GM18498 (cell line): Measurements from ENCODE around the gene NPM3.

Experiments used
- ATAC-seq: cut with Tn5 transposase; IDR thresholded peaks from one replicate; pipeline ENCODE4 v1.9.1; 2021; ENCODE audit warnings: mild to moderate bottlenecking, moderate library complexity; ENCODE audit not compliant: unreplicated experiment

NPM3 gene, protein sequence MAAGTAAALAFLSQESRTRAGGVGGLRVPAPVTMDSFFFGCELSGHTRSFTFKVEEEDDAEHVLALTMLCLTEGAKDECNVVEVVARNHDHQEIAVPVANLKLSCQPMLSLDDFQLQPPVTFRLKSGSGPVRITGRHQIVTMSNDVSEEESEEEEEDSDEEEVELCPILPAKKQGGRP

DNA sequence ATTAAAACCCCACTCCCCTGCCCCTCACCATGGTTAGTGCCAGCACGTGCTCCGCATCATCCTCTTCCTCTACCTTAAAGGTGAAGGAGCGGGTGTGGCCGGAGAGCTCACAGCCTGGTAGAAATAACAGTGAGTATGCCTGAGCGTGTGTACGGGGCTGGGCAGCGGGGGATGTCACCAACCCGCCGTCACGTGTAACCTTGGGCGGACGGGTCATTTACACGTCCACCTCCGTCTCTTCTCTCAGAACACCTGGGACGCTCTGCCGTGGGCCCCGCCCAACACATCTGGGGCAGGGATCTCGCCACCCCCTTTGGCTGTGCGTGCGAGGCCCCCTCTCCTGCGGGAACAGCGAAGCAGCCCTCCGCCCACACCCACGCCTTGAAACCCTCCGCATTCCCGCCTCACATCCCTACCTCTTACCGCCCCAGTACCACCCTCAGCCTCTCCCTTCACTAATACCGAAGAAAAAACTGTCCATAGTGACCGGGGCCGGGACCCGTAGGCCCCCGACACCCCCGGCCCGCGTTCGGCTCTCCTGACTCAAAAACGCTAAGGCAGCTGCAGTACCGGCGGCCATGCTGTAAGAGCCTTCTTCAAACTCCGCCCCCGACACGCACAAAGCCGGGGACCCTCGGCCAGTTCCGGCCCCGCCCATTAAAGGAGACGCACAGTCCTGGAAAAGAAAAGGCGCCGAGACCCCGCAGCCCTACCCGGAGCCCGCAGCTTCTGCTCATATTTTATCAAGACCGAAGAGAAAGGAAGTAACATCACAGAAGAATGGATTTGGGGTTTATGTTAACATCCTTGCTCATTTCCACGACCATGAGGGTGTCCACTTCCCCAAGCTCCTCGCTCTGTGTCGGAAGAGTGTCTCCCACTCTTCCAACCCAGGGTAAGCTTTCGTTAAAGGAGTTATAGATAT is at the start of gene NPM3:
Gene NPM3 (minus strand): TSS at position 636 of the 925 bp plus-strand sequence. CDS start 56 bp downstream, at position 580.
- ATAC-seq: peak; percentile 66

DNA sequence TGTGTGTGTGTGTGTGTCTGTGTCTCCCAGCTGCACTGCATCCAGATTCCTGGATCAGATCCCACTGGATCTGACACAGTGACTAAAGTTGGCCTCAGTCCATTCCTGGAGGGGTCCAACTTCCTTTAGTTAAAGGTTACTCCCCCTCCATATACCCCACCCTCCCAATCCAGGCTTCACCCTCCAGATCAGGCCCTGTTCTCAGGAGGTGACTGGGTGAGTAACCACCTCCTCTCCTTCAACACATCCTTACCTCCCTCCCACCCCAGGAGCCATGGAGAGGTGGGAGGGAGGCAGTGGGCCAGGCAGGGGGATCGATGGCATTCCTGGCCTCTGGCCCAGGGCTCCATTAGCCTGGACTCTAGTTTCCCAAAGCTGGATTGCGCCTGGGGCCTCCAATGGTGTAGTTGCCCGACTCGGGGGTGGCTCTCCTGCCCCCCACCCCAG is 49.1 kb upstream of the NPM3 start:
- no peak for ATAC-seq

DNA sequence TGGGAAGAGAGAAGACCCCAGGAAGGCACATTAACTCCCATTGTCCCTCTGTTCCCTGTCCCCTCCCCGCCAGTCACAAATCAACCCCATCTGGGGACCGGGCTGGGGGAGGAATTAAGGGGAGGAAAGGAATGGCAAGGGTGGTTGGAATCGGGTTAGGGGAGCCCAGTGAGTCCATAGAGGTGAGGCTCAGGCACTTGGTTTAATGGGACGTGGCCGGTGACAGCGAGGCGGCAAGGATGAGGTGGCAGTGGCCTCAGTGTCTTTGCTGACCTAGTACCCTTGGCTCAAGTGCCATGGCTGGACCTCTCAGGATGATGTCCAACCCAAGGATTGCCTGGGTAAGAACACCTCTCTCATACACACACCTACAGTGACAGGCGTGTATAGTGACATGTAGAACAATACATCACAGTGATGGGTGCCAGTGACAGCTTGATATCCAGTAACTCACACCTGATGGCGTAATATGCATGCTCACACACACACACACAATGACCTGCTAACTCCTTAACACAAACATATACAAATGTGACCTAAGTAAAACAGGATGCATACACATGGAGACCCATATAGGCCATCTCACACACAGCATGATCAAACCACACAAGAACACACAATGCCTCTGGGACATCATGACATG is 48.0 kb upstream of the NPM3 start:
- ATAC-seq: no peak

DNA sequence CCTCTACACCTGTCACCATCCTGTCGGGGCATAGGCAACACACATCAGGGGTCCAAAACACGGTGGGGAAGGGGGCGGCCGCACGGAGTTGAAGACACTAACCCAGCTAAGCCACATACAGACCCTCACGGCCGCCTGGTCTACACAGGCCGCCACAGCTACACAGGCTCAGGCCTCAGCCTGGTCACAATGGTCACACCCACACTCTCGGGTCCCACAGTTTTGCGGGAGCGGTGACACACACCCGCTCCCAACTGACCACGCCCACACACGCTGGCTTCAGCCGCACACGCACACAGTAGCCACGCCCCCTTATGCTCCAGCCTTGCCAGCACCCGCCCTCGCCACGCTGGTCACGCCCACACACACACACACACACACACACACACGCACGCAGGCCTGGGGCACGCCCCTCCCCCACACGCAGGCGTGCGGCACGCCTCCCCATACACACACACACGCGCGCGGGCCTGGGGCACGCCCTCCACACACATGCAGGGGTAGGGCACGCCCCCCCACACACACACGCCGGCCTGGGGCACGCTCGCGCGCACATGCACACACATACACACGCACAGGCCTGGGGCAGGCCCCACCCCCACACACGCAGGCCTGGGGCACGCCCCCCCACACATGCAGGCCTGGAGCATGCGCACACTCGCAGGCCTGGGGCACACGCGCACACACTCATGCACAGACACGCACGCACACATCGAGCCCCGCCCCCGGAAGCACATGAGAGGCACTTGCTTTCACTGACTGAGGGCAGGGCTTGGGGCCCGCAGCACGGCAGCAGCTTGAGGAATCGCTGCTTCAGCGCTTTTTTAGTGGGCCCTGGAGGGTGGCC is 47.3 kb upstream of the NPM3 start:
- ATAC-seq: peak; percentile 67

DNA sequence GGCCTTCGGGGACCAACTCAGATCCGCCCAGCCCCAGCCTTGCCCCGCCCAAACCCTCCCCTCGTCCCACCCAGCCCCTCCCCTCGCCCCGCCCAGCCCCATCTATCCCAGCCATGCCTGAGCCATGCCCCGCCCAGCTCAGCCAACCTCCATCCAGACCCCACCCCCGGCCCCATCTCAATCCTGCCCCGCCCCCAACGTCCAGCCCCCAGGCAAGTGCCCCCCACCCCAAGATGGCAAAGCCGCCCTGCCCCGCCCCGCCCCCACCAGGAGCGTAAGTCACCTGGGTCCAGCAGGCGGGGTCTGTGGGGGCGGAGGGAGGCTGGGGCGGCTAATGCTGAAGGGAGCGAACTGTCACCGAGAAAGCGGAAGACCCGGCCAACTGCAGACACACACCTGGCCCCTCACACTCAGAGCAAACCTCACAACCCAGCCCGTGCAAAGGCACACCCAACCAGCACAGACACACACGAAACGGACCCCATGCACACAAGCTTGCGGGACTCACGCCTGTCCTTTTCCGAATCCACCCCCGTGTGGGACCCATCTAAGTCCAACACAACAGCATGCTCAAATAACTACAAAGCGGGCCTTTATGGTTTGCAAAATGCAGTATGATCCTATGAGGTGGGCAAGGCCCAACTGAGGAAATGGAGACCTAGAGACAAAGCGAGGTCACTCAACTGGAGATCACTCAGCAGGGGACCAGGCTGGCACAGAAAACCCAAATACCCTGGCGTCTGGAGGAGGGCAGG is 46.5 kb upstream of the NPM3 start:
- ATAC-seq: peak; percentile 22

DNA sequence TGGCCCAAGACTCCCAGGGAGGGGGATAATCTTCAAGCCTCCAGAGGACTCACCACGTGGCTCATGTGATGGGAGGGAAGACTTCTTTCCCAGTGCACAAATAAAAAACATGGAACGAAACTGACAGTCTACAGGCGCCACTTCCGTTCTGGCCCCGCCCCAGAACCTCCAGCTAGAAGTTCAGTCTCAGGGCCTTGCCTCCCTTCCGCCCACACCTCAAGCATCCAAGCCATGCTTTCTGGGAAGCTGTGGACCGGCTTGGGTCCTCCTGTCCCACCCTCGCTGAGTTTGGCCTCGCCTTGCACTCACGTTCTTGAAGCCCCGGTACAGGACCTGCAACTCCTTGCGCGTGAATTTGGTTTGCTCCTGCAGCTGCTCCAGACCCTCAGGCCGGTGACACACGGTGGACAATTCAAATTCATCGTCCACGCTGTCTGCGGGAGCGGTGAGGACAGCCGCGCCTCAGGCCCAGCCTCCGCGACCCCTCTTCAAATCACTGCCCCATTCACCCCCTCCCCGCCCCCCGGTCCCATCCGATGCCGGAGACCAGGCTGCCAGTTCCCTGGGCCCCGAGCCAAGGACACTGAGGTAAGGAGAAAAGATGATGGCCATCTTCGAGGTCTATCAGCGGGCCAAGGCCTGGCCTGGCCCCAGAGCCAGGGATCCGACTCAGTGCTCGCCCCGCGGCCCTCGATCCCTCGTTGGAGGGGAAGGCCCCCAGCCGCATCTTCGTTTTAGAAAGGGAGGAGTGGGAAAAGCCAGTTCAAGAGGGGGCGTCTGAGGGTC is 45.7 kb upstream of the NPM3 start:
- ATAC-seq: no peak

DNA sequence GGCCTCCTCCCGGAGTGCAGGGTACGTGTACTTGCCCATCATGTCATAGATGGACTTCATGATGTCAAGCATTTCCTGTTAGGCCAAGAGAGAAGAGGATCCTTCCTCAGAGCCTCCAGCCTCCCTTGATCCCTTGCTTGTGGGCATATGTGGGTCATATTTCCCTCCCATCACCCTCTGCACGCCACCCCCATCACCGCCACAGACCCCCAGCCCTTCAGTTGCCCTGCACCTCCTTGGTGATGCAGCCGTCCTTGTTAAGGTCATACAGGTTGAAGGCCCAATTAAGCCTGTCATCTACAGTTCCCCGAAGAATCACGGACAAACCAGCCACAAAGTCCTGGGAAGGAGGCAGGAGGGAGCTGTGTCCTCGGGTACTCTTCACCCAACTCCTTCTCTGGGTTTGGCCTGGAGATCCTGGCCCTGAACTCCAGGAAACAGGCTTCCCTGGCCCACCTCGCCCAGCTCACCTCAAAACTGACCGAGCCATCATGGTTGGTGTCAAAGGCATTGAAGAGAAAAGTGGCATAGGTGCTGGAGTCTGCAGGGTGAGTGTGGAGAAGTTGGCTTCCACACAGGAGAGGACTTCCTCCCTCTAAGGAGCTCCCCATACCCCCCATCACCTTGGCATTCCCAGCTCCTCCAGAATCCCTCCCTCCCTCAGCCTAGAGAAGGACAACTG is 44.8 kb upstream of the NPM3 start:
- ATAC-seq: no peak

DNA sequence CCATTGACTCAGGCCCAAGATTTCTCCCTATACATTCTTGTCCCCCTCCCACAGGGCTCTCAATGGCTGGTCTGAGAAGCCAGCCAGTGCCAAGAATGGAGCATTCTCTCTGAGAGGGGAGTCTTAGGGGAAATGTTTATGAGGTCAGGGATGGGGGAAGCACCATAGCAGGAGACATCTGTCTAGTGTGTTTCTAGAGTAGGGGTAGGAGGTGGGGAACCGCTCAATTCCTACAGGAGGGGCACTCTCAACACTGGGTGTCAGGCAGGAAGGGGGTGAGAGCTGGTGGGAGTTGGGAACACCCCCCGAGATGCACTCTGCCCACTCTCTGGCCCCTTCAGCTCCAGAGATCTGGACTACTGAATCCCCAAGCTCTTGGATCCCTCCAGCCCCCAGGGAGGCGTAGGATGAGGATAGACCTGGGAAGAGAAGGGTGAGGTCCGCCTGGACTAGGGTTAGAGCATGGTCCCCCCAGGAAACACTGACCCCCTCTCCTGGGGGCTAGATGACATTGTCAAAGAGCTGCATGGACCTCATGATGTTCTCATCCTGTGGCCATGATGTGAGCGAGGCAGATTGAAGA is 43.7 kb upstream of the NPM3 start:
- ATAC-seq: no peak

DNA sequence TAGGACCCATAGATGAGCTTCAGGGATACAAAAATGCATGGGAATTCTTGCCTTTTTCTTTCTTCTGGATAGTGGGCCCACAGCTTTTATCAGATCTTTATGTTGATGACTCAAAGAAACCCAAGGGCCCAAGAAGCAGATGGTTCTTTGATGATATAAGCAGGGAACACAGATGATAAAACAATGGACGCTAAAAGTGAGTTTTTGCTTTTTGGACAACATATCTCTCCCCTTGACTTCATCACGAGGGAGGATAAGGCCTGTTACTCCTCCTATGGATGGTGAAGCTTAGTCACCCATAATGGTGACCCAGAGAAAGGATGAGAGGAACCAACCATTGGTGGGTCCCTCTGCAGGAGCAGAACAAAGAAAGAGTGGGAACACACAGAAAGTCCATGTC is 41.5 kb upstream of the NPM3 start:
- no peak for ATAC-seq

DNA sequence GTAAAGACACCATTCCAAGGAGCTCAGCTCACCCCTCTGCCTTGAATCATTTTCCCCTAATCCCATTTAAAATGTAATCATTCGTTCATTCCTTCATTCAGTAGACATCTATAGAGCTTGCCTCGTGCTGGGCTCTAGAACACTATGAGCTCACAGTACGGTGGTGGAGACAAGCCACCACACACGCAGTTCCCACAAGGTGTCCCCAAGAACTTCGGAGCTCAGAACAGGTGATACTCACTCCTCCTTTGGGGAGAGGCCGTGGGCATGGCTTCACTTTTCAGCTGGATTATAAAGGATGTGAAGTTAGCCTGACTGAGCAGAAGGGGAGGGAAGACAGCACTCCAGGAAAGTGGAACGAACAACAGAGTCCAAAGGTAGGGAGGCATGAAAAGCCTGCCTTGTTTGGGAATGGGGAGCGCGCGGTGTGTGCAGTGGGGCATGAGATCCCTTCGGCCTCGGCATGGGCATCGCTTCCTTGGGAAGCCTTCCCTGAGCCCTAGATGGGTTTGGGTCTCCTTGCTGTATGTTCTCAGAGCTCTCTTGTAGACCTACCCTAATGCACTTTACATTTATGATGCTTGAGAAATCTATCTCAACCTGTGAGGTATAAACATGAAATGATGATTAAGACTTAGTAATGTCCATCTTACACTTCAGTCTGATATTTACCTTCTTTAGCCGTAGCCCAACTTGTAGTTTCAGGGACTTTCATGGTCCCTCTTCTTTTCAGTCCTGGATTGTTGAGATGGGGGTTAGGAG is 35.8 kb upstream of the NPM3 start:
- ATAC-seq: peak; percentile 15

DNA sequence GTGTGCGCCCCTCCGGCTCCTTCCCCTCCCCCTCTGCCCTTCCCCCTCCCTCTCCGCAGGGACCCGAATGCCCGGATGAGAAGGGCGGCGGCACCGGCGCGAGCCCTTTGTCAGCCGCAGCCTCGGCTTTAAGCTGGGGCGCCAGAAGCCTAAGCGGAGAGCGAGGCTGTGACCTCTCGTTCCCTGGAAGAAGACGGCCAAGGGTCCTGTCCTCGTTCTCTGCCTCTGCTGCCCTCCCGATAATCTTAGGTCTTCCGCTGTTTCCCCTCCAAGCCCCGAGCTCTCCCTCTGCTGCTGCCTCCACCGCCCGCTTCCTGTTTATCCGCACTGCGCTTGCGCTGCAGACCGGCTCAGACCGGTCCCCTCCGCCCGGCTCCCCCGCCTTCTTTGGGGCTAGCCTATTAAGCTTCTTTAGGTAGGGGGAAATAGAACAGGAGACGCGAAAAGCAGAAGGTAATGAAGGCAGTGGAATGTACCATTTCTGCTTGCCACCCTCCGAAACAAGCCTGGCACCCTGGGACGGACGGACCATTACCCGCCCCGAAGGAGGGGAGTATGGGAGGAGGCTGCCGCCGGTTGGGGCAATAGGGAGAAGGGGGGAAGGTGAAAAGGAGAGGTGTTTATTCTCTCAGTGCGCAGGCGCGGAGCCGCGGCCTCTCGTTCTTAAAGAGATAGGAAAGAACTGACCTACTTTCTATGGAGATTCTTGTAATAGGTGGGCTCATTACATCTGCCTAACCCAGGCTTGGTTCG is 35.0 kb upstream of the NPM3 start, which contains the start of gene OGA:
Gene OGA (minus strand): TSS at position 326 of the 753 bp plus-strand sequence. CDS start 422 bp downstream, outside the sequence.
- peak; percentile 91 for ATAC-seq

DNA sequence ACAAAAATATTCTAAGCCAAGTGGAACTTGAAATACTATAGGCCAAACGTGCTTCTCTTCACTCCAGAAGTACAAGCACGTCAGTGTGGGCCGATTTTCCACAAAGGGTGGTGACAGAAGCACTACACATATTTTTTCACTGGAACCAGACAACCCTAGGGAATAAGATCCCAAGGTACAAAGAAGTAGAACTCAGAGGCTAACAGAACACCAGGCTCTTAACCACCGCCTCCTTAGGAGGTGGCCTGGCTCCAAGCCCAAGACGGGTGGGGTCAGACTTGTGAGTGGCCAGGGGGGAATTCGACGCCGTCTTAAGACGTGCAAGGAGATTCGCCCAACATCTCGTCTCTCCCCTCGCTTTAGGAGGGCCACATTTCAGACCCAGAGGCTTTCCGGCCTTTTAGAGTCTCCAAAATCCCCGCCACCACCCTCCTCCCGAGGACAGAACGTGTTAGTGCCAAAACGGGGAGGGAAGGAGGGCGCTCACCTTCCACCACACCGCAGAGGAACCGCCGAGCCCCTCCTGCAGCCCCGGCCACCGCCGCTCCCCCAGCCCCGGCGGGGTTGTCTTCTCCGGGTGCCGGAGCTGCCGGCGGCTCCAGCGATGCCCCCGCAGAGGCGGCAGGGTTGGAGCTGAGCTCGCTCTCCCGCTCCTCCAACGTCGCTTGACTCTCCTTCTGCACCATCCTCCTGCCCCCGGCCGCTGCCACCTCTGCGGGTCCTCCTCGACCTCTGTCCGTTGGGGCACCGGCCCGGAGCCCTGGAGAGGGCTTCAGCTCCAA is 34.3 kb upstream of the NPM3 start:
- ATAC-seq: peak; percentile 6

DNA sequence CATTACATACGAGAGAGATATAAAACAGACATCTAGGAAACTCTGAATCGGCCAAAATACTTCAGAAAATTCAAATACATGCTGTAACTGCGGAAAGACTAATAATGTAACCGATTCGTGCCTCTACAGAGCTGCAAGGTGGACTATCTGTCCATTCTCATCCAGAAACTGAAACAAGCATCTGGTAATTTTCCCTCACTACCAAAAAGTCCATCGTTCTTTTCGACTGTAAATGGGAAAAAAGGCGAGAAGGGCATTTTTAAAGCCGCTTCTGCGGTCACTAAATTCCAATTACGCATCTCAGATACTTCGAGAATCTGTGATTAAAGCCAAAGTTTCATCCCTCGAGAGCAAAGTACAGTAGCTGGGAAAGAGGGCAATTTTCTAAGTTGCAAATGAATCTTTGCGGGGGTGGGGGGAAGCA is 33.7 kb upstream of the NPM3 start:
- ATAC-seq: no peak

DNA sequence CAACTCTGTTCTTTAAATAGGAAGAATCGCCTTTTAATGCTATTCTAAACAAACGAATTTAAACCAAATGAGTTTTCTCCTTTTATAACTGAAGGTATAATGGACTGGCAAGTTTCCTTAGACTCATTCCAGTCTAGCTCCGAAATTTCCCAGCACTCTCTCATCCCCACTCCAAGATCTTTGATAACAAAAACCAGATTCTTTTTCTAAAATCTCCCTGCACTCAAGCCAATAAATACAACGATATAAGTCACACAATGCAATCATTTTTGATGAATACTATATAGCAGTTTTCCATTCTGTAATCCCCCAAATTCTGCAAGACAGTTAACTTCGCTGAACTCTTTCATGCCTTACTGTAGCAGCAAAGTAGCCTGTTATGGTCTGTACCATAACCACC is 33.1 kb upstream of the NPM3 start:
- no peak for ATAC-seq

DNA sequence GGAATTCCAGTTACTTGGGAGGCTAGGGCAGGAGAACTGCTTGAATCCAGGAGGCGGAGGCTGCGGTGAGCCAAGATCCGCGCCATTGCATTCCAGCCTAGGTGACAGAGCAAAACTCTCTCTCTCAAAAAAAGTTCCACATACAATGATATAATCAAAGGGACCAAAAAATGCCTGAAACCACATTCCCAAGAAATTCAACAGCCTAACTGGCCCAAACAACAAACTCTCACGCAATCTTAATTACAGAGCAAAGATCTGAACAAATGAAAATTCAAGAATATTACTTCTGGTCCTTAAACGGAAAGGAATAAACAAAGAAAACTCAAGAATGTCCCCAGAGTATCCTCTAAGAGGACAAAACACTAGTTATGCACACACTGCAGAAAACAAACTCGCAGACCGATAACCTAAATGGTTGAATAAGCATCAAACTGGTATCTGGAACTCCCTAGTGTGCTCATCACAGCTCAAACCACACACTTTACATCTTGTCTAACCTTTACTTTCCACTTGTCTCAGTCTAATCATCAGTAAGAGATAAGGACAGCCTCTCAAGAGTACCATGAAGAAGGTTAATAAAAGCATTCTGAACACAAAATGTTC is 31.3 kb upstream of the NPM3 start:
- ATAC-seq: peak; percentile 22

DNA sequence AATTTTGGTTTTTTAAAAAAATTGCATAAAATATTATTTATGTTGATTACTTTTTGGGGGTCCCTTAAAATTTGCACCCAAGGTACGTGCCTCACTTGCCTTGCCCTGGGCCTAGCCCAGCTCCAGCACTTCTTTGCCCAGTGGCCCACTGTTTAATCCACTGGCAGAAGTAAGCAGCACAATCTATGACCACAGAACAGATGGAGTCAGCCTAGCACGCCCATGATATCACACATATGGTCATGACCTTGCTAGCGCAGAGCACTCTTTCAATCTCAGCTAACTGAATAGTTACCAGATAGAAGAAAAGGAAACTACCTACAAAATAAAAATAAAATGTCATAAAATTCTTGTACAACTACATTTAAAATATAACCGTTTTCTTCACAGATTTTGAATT is 29.4 kb upstream of the NPM3 start:
- ATAC-seq: no peak
